H1 (cell line): ENCODE measurements around the gene CCDC14. TPM values are rescaled to one million over a fixed set of nuclear protein-coding genes. Genes with fewer than 3 reads are reported as not detected.

Experiments
- CTCF ChIA-PET: fragments of 300-600 bp; sonication (Branson Sonifier 250); formaldehyde crosslinking; loops from one replicate; lab custom pipeline; 2021; ENCODE audit not compliant: partially characterized antibody; lab: Charles Lee
- POLR2A ChIA-PET: fragments of 300-600 bp; sonication (Branson Sonifier 250); formaldehyde crosslinking; loops from one replicate; lab custom pipeline; 2021; ENCODE audit warnings: inconsistent platforms; ENCODE audit not compliant: partially characterized antibody; lab: Charles Lee
- DNase-seq, 2 experiments: peaks; one replicate each; pipeline versions ENCODE4 v3.0.0 to v3.0.0-alpha.2; 2010 to 2022; ENCODE audit warnings: low spot score in 2 of 2, low read depth in 1 of 2, mixed read lengths in 1 of 2
- FAIRE-seq: peaks from 2 replicates; lab custom pipeline; 2011; peaks lifted over from hg19 to GRCh38; lab: Jason Lieb, UNC
- H2AFZ ChIP-seq: 2 replicates; pipeline ENCODE4 v1.8.1; 2012; ENCODE audit warnings: low read length, inconsistent platforms
- H2AK5ac ChIP-seq: 2 replicates; pipeline ENCODE4 v1.6.1; 2013; ENCODE audit warnings: low read depth, low read length
- H2BK120ac ChIP-seq: replicated peaks from 2 replicates; pipeline ENCODE3; 2013; ENCODE audit warnings: low read depth, low read length, inconsistent platforms
- H2BK12ac ChIP-seq: 2 replicates; pipeline ENCODE4 v1.6.1; 2013; ENCODE audit warnings: low read depth, low read length
- H2BK15ac ChIP-seq: 2 replicates; pipeline ENCODE4 v1.6.1; 2013; ENCODE audit warnings: low read length
- H2BK20ac ChIP-seq: 2 replicates; pipeline ENCODE4 v1.6.1; 2013; ENCODE audit warnings: low read length
- H2BK5ac ChIP-seq: 2 replicates; pipeline ENCODE4 v1.6.1; 2013; ENCODE audit warnings: low read depth, low read length
- H3K14ac ChIP-seq: 2 replicates; pipeline ENCODE4 v1.6.1; 2013; ENCODE audit warnings: inconsistent platforms; ENCODE audit not compliant: insufficient read length
- H3K18ac ChIP-seq: 2 replicates; pipeline ENCODE4 v1.6.1; 2013; ENCODE audit warnings: low read length; ENCODE audit errors: extremely low read depth
- H3K23ac ChIP-seq: 2 replicates; pipeline ENCODE4 v1.6.1; 2013; ENCODE audit warnings: inconsistent platforms; ENCODE audit not compliant: insufficient read length
- H3K23me2 ChIP-seq: 2 replicates; pipeline ENCODE4 v1.6.1; 2013; ENCODE audit warnings: low read depth, low read length
- H3K27ac ChIP-seq: 2 replicates; pipeline ENCODE4 v1.6.1; 2011; ENCODE audit warnings: low read depth, low read length, inconsistent platforms
- H3K27me3 ChIP-seq, 4 experiments: replicated peaks in 1 of 4; 1 replicate in 1 of 4; 2 replicates in 3 of 4; pipeline versions ENCODE4 v1.6.1 to v1.8.1; 2011 to 2013; ENCODE audit warnings: low read length in 3 of 4, mild to moderate bottlenecking in 3 of 4, inconsistent platforms in 2 of 4, mixed read lengths in 2 of 4, moderate library complexity in 1 of 4; ENCODE audit not compliant: control insufficient read depth in 3 of 4, insufficient read depth in 3 of 4; ENCODE audit errors: extremely low read depth in 1 of 4
- H3K36me3 ChIP-seq, 4 experiments: 2 replicates each; pipeline versions ENCODE4 v1.6.1 to v1.8.1; 2011 to 2013; ENCODE audit warnings: mild to moderate bottlenecking in 4 of 4, low read length in 3 of 4, moderate library complexity in 2 of 4, control low read depth in 1 of 4, inconsistent platforms in 1 of 4; ENCODE audit not compliant: insufficient read depth in 4 of 4, control insufficient read depth in 2 of 4
- H3K4ac ChIP-seq: replicated peaks from 2 replicates; pipeline ENCODE3; 2013; ENCODE audit warnings: low read length, low read depth, mixed read lengths, inconsistent platforms; ENCODE audit not compliant: insufficient read length
- H3K4me1 ChIP-seq, 4 experiments: replicated peaks in 1 of 4; 1 replicate in 1 of 4; 2 replicates in 3 of 4; pipeline versions ENCODE4 v1.6.1 to v1.8.1; 2011 to 2013; ENCODE audit warnings: low read length in 3 of 4, inconsistent platforms in 2 of 4, mixed read lengths in 1 of 4; ENCODE audit not compliant: insufficient read depth in 4 of 4, control insufficient read depth in 3 of 4
- H3K4me2 ChIP-seq, 2 experiments: 2 replicates each; pipeline versions ENCODE4 v1.6.1 to v1.8.1; 2011 to 2013; ENCODE audit warnings: low read depth in 2 of 2, low read length in 2 of 2, control low read depth in 1 of 2, inconsistent platforms in 1 of 2, mild to moderate bottlenecking in 1 of 2; ENCODE audit not compliant: insufficient read depth in 1 of 2
- H3K4me3 ChIP-seq, 4 experiments: fragments of 200-600, 300-600 bp in 1 of 4; sonication (generic), shearing (Covaris generic), sonication (Bioruptor Twin) in 1 of 4; 2 replicates each; pipeline versions ENCODE4 v1.5.1 to v1.8.1; 2011 to 2016; ENCODE audit warnings: low read length in 4 of 4, low read depth in 3 of 4, control low read depth in 2 of 4, inconsistent platforms in 2 of 4, mild to moderate bottlenecking in 2 of 4, mixed read lengths in 1 of 4, moderate library complexity in 1 of 4; ENCODE audit not compliant: insufficient read depth in 2 of 4; ENCODE audit errors: extremely low read depth in 1 of 4
- H3K56ac ChIP-seq: replicated peaks from 2 replicates; pipeline ENCODE3; 2013; ENCODE audit warnings: low read depth, mild to moderate bottlenecking, mixed read lengths, low read length, inconsistent platforms; ENCODE audit not compliant: insufficient read length
- H3K79me1 ChIP-seq: 2 replicates; pipeline ENCODE4 v1.6.1; 2013; ENCODE audit warnings: low read depth, low read length, control low read depth
- H3K79me2 ChIP-seq, 2 experiments: 2 replicates each; pipeline versions ENCODE4 v1.6.1 to v1.8.1; 2012 to 2013; ENCODE audit warnings: low read length in 2 of 2, mild to moderate bottlenecking in 2 of 2, inconsistent platforms in 1 of 2; ENCODE audit not compliant: insufficient read depth in 2 of 2, control insufficient read depth in 1 of 2
- H3K9ac ChIP-seq, 4 experiments: replicated peaks in 1 of 4; 1 replicate in 1 of 4; 2 replicates in 3 of 4; pipeline versions ENCODE4 v1.6.1 to v1.8.1; 2011 to 2013; ENCODE audit warnings: low read depth in 3 of 4, low read length in 3 of 4, control low read depth in 2 of 4, mild to moderate bottlenecking in 2 of 4, moderate library complexity in 2 of 4, inconsistent platforms in 1 of 4; ENCODE audit errors: extremely low read depth in 1 of 4
- H3K9me3 ChIP-seq, 2 experiments: 2 replicates each; pipeline versions ENCODE4 v1.6.1 to v1.8.1; 2012 to 2013; ENCODE audit warnings: mild to moderate bottlenecking in 2 of 2, moderate library complexity in 2 of 2, control low read depth in 1 of 2, inconsistent platforms in 1 of 2, low read depth in 1 of 2, low read length in 1 of 2, mixed read lengths in 1 of 2; ENCODE audit not compliant: insufficient read depth in 2 of 2
- H4K20me1 ChIP-seq, 2 experiments: replicated peaks in 1 of 2; 2 replicates each; pipeline versions ENCODE3 to v1.8.1; 2011 to 2013; ENCODE audit warnings: inconsistent platforms in 2 of 2, low read length in 2 of 2, mild to moderate bottlenecking in 1 of 2; ENCODE audit not compliant: insufficient read depth in 2 of 2, control insufficient read depth in 1 of 2
- H4K5ac ChIP-seq: 2 replicates; pipeline ENCODE4 v1.6.1; 2013; ENCODE audit warnings: low read length, low read depth, mixed read lengths, inconsistent platforms; ENCODE audit not compliant: insufficient read length
- H4K8ac ChIP-seq: 2 replicates; pipeline ENCODE4 v1.8.0; 2013; ENCODE audit warnings: mild to moderate bottlenecking, moderate library complexity, low read length, inconsistent platforms; ENCODE audit not compliant: insufficient read depth; ENCODE audit errors: extremely low read depth
- H4K91ac ChIP-seq: replicated peaks from 2 replicates; pipeline ENCODE3; 2013; ENCODE audit warnings: low read length, mixed read lengths, inconsistent platforms; ENCODE audit not compliant: insufficient read length
- ASH2L ChIP-seq: fragments of 200-600, 300-600 bp; sonication (generic); IDR thresholded peaks from one replicate; pipeline ENCODE4 v1.7.1; 2017; ENCODE audit warnings: low read length
- CHD2 ChIP-seq: IDR thresholded peaks from 2 replicates; pipeline ENCODE4 v1.6.1; 2012; ENCODE audit warnings: low read length, improper control_type of control experiment
- HDAC6 ChIP-seq: IDR thresholded peaks from one replicate; pipeline ENCODE4 v1.7.1; 2012; ENCODE audit warnings: low read depth, mild to moderate bottlenecking, inconsistent platforms, low read length, moderate library complexity
- JUND ChIP-seq: IDR thresholded peaks from 2 replicates; pipeline ENCODE4 v1.6.1; 2011; ENCODE audit warnings: mild to moderate bottlenecking, improper control_type of control experiment, low read length
- PHF8 ChIP-seq: fragments of 200-600 bp; sonication (generic); conservative IDR thresholded peaks from 2 replicates; pipeline ENCODE4 v1.7.1; 2012; ENCODE audit warnings: low read depth, mild to moderate bottlenecking, inconsistent platforms, low read length, moderate library complexity
- RBBP5 ChIP-seq: IDR thresholded peaks from 2 replicates; pipeline ENCODE4 v1.7.1; 2012; ENCODE audit warnings: low read depth, mild to moderate bottlenecking, inconsistent platforms, low read length, moderate library complexity, borderline replicate concordance
- RFX5 ChIP-seq: IDR thresholded peaks from 2 replicates; pipeline ENCODE4 v1.6.1; 2011; ENCODE audit warnings: low read depth, low read length, improper control_type of control experiment, borderline replicate concordance
- WGBS, 2 experiments: shearing (Covaris generic) in 1 of 2; methylation state at CpG; one replicate each; pipeline versions ENCODE4 v1.1.6 to v1.1.7; 2013 to 2015; ENCODE audit warnings: low lambda C conversion rate in 2 of 2, mixed read lengths in 2 of 2, inconsistent platforms in 1 of 2, low coverage in 1 of 2, missing lambda C conversion rate in 1 of 2; ENCODE audit not compliant: insufficient replicate concordance in 2 of 2, insufficient coverage in 1 of 2, insufficient read length in 1 of 2; ENCODE audit errors: extremely low coverage in 1 of 2, missing lambda C conversion rate in 1 of 2; 5-methylcytosine and 5-hydroxymethylcytosine counted together
- polyA plus RNA-seq, 7 experiments: library from polyadenylated mRNA; depleted of rRNA in 3 of 7; stranded (reverse) in 5 of 7; unstranded in 2 of 7; fragments of >200 nt in 5 of 7; fragments of 200-250 nt in 2 of 7; gene quantifications; 1 replicate in 5 of 7; 2 replicates in 1 of 7; 4 replicates in 1 of 7; pipeline versions ENCODE4 v1.2.1 to v1.2.3, GENCODE V29; 2011 to 2013; ENCODE audit warnings: missing spikeins in 2 of 7, mixed read lengths in 2 of 7
- total RNA-seq: library from RNA; stranded (reverse); fragmentation: NEBNext Ultra II Directional; extraction: Animal tissue kit (Norgen Biotek cat#: 25700); gene quantifications from 2 replicates; pipeline ENCODE4 v1.2.1, GENCODE V29; 2021

CCDC14 gene
- total and polyA plus RNA-seq, 2 of the 8 experiments (the other 6 are each of a cell fraction or from before 2014, with no cell fraction given), result 53.6 to 95.7 TPM

DNA sequence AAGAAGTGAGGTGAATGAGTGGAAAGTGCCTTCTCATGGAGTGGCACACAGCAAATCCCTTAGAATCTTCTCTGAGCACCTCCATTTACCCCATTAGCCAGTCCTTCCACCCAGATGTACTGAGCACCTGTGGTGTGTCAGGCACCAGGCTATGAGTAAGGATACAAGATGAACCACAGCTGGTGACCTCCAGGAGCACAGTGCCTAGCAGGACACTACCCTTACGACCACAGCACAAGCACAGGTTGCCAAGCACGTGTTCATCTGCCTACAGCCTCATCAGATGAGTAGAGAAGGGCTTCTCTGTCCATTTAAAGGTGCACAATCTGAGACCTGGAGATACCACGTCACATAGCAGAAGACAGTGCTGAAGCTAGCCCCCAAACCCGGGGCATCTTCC is 83.1 kb downstream of the CCDC14 start:
- Histone ChIP-seq H4K91ac (no peak overlapping the region), H4K20me1 (no peaks in the 10 kb centered on the region), H3K4me3 (no peak overlapping the region), H3K27me3 (peaks cover 0 to 2% (median under 1%) of the 10 kb centered on the region in 4 experiments; a peak in 2 of 7 replicates), H3K4me2 (no peak overlapping the region), H3K4me1 (peaks cover 0 to 5% (median 2%) of the 10 kb centered on the region in 4 experiments; a peak in 5 of 7 replicates), H2BK120ac (no peak overlapping the region), H3K14ac (no peak overlapping the region), H3K4ac (no peak overlapping the region), H3K23me2 (no peaks in the 10 kb centered on the region), H3K9me3 (no peaks in the 10 kb centered on the region), H3K36me3 (no peaks in the 10 kb centered on the region), H3K27ac (no peak overlapping the region), H2BK15ac (no peak overlapping the region), H4K5ac (no peak overlapping the region), H2BK20ac (no peak overlapping the region), H2BK5ac (no peak overlapping the region), H3K79me1 (no peaks in the 10 kb centered on the region), H2AFZ (no peak overlapping the region), H3K56ac (no peak overlapping the region), H3K23ac (no peak overlapping the region), H3K9ac (no peak overlapping the region), H4K8ac (no peak overlapping the region), H3K79me2 (no peaks in the 10 kb centered on the region), H3K18ac (no peak overlapping the region), H2BK12ac (no peak overlapping the region), H2AK5ac (no peak overlapping the region)
- TF ChIP-seq PHF8 (no peak), RFX5 (no peak), RBBP5 (no peak), CHD2 (no peak), HDAC6 (no peak), ASH2L (no peak), JUND (no peak)
- 93% methylated on average over 4 of the region's 4 CpGs; no CpG with 5 or more reads in 1 of the 2 experiments for WGBS, 2 experiments
- ChIA-PET CTCF (interaction anchor here (0.9 to 1.6 kb wide), 9 partner anchors 8 to 400 kb away, joined by 3 to 6 read pairs (median 3); no protein-coding TSS in a partner anchor), POLR2A (interaction anchor here (0.9 kb wide), 1 partner anchor 129 kb away, joined by 3 read pairs; no protein-coding TSS in a partner anchor)
- DNase-seq, result no peak
- no peak for FAIRE-seq
